ENCODE measurements around the gene MLIP.
"Not testable (repeated sequence)": the region's sequence is repeated elsewhere in the genome, so short reads cannot be mapped to it uniquely, and the experiment has no call there.

Gene MLIP

GRCh38 chr6:54222217-54222616 is 111.0 kb downstream of the MLIP start:
- DNase-seq (ENCODE audit: low read depth in 3 of 3, low spot score in 1 of 3), result no peak

- DNase-seq (ENCODE audit: low read depth in 3 of 3, low spot score in 1 of 3), result no peak
Measured at GRCh38 chr6:54232703-54233102, 121.5 kb downstream of the MLIP start.

- no peak for DNase-seq (ENCODE audit: low read depth in 3 of 3, low spot score in 1 of 3)
Measured at GRCh38 chr6:54234539-54234938, 123.3 kb downstream of the MLIP start.

- DNase-seq (ENCODE audit: low read depth in 3 of 3, low spot score in 1 of 3), result no peak
Measured at GRCh38 chr6:54236984-54237383, 125.7 kb downstream of the MLIP start.

- no peak for DNase-seq (ENCODE audit: low read depth in 3 of 3, low spot score in 1 of 3)
Measured at GRCh38 chr6:54238396-54238795, 127.2 kb downstream of the MLIP start.

- DNase-seq (ENCODE audit: low read depth in 3 of 3, low spot score in 1 of 3), result no peak
Measured at GRCh38 chr6:54243699-54244098, 132.5 kb downstream of the MLIP start.

GRCh38 chr6:54244430-54244829 is 133.2 kb downstream of the MLIP start:
- no peak for DNase-seq (ENCODE audit: low read depth in 3 of 3, low spot score in 1 of 3)

- DNase-seq (ENCODE audit: low read depth in 3 of 3, low spot score in 1 of 3), result no peak
Measured at GRCh38 chr6:54245265-54245664, 134.0 kb downstream of the MLIP start.

- no peak for DNase-seq (ENCODE audit: low read depth in 3 of 3, low spot score in 1 of 3)
Measured at GRCh38 chr6:54248319-54248718, 137.1 kb downstream of the MLIP start.

GRCh38 chr6:54248994-54249393 is 137.8 kb downstream of the MLIP start:
- DNase-seq (ENCODE audit: low read depth in 3 of 3, low spot score in 1 of 3), result no peak

- not testable (repeated sequence) for DNase-seq (ENCODE audit: low read depth in 3 of 3, low spot score in 1 of 3)
Measured at GRCh38 chr6:54249812-54250211, 138.6 kb downstream of the MLIP start.

- DNase-seq (ENCODE audit: low read depth in 3 of 3, low spot score in 1 of 3), result no peak
Measured at GRCh38 chr6:54252496-54252895, 141.3 kb downstream of the MLIP start.

- DNase-seq (ENCODE audit: low read depth in 3 of 3, low spot score in 1 of 3), result no peak
Measured at GRCh38 chr6:54252916-54253315, 141.7 kb downstream of the MLIP start.

- no peak for DNase-seq (ENCODE audit: low read depth in 3 of 3, low spot score in 1 of 3)
Measured at GRCh38 chr6:54254886-54255285, 143.6 kb downstream of the MLIP start.

- DNase-seq (ENCODE audit: low read depth in 3 of 3, low spot score in 1 of 3), result no peak
Measured at GRCh38 chr6:54255886-54256285, 144.6 kb downstream of the MLIP start.

GRCh38 chr6:54260025-54260424 is 148.8 kb downstream of the MLIP start:
- no peak for DNase-seq (ENCODE audit: low read depth in 3 of 3, low spot score in 1 of 3)

GRCh38 chr6:54262499-54262898 is 151.3 kb downstream of the MLIP start:
- no peak for DNase-seq (ENCODE audit: low read depth in 3 of 3, low spot score in 1 of 3)

GRCh38 chr6:54262971-54263370 is 151.7 kb downstream of the MLIP start:
- DNase-seq (ENCODE audit: low read depth in 3 of 3, low spot score in 1 of 3), result no peak

- DNase-seq (ENCODE audit: low read depth in 3 of 3, low spot score in 1 of 3), result no peak
Measured at GRCh38 chr6:54264581-54265272, 153.5 kb downstream of the MLIP start.

- no peak for DNase-seq (ENCODE audit: low read depth in 3 of 3, low spot score in 1 of 3)
Measured at GRCh38 chr6:54266400-54266923, 155.2 kb downstream of the MLIP start.

- DNase-seq (ENCODE audit: low read depth in 3 of 3, low spot score in 1 of 3), result no peak
Measured at GRCh38 chr6:54267798-54268197, 156.6 kb downstream of the MLIP start.

- DNase-seq (ENCODE audit: low read depth in 3 of 3, low spot score in 1 of 3), result no peak
Measured at GRCh38 chr6:54273214-54273820, 162.1 kb downstream of the MLIP start.

- no peak for DNase-seq (ENCODE audit: low read depth in 3 of 3, low spot score in 1 of 3)
Measured at GRCh38 chr6:54274383-54274782, 163.1 kb downstream of the MLIP start.
